OCI-LY1 (cell line): ENCODE measurements around the gene MAB21L4.

ENCODE experiments used
- EZH2 ChIP-seq: fragments of 200-600 bp; sonication (generic), shearing (Covaris generic); IDR thresholded peaks from 2 replicates; pipeline ENCODE4 v1.8.0; 2017; ENCODE audit warnings: borderline replicate concordance, mixed run types, mild to moderate bottlenecking, antibody characterized with exemption, low read length, moderate library complexity, mixed read lengths
- TF ChIP-seq, protein P1 (sequence below): fragments of 200-600 bp; sonication (generic), shearing (Covaris generic); IDR thresholded peaks from 2 replicates; pipeline ENCODE4 v1.5.1; 2017; ENCODE audit warnings: mild to moderate bottlenecking, antibody characterized with exemption, low read length, moderate library complexity, mixed read lengths

- TF ChIP-seq, protein P1, sequence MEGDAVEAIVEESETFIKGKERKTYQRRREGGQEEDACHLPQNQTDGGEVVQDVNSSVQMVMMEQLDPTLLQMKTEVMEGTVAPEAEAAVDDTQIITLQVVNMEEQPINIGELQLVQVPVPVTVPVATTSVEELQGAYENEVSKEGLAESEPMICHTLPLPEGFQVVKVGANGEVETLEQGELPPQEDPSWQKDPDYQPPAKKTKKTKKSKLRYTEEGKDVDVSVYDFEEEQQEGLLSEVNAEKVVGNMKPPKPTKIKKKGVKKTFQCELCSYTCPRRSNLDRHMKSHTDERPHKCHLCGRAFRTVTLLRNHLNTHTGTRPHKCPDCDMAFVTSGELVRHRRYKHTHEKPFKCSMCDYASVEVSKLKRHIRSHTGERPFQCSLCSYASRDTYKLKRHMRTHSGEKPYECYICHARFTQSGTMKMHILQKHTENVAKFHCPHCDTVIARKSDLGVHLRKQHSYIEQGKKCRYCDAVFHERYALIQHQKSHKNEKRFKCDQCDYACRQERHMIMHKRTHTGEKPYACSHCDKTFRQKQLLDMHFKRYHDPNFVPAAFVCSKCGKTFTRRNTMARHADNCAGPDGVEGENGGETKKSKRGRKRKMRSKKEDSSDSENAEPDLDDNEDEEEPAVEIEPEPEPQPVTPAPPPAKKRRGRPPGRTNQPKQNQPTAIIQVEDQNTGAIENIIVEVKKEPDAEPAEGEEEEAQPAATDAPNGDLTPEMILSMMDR = no peak
- no peak for TF ChIP-seq EZH2
These were observed 21.8 kb upstream of the MAB21L4 start for GRCh38 chr2:240917684-240918257.
